GM19351 (cell line): ENCODE results near the gene ABCC8.
"Not testable (repeated sequence)": the region's sequence is repeated elsewhere in the genome, so short reads cannot be mapped to it uniquely, and the experiment has no call there.

Experiments used
- ATAC-seq: cut with Tn5 transposase; IDR thresholded peaks from one replicate; pipeline ENCODE4 v1.9.1; 2021; ENCODE audit warnings: mild to moderate bottlenecking, moderate library complexity; ENCODE audit not compliant: unreplicated experiment

ABCC8 gene

GRCh38 chr11:17432002-17432401 lies 44.6 kb downstream of the ABCC8 start:
- no peak for ATAC-seq

- ATAC-seq: no peak
Measured at GRCh38 chr11:17431139-17431538, 45.5 kb downstream of the ABCC8 start.

GRCh38 chr11:17430616-17431015 lies 46.0 kb downstream of the ABCC8 start:
- no peak for ATAC-seq

- ATAC-seq: no peak
Measured at GRCh38 chr11:17428925-17429324, 47.7 kb downstream of the ABCC8 start.

- ATAC-seq: no peak
Measured at GRCh38 chr11:17428261-17428660, 48.4 kb downstream of the ABCC8 start.

- ATAC-seq: not testable (repeated sequence)
Measured at GRCh38 chr11:17426233-17426632, 50.4 kb downstream of the ABCC8 start.

- no peak for ATAC-seq
Measured at GRCh38 chr11:17423533-17424310, 52.9 kb downstream of the ABCC8 start.

- ATAC-seq: no peak
Measured at GRCh38 chr11:17421781-17422180, 54.9 kb downstream of the ABCC8 start.

GRCh38 chr11:17418444-17419081 lies 58.1 kb downstream of the ABCC8 start:
- no peak for ATAC-seq

- ATAC-seq: no peak
Measured at GRCh38 chr11:17416492-17416891, 60.2 kb downstream of the ABCC8 start.

- no peak for ATAC-seq
Measured at GRCh38 chr11:17415523-17416104, 61.0 kb downstream of the ABCC8 start.

- no peak for ATAC-seq
Measured at GRCh38 chr11:17414992-17415391, 61.7 kb downstream of the ABCC8 start.

GRCh38 chr11:17414317-17414737 lies 62.3 kb downstream of the ABCC8 start:
- no peak for ATAC-seq

- no peak for ATAC-seq
Measured at GRCh38 chr11:17413414-17414316, 63.0 kb downstream of the ABCC8 start.

- ATAC-seq: no peak
Measured at GRCh38 chr11:17412488-17413180, 64.0 kb downstream of the ABCC8 start.

- no peak for ATAC-seq
Measured at GRCh38 chr11:17411418-17411817, 65.2 kb downstream of the ABCC8 start.

GRCh38 chr11:17410606-17411379 lies 65.9 kb downstream of the ABCC8 start:
- no peak for ATAC-seq

- no peak for ATAC-seq
Measured at GRCh38 chr11:17408641-17409040, 68.0 kb downstream of the ABCC8 start.

GRCh38 chr11:17408026-17408425 lies 68.6 kb downstream of the ABCC8 start:
- no peak for ATAC-seq

GRCh38 chr11:17407575-17407974 lies 69.1 kb downstream of the ABCC8 start:
- ATAC-seq: no peak
